BLaER1 treated with 17β-estradiol and CSF1 and Interleukin-3, amounts not matched to agents 10 nM and 100 nM (cell line): Measurements from ENCODE around the gene INMT.

Experiments used
- H3K27ac ChIP-seq, 11 experiments: shearing (Covaris generic); formaldehyde crosslinking; 2 replicates each; pipeline ENCODE4 v1.8.1; 2022
- H3K27me3 ChIP-seq, 11 experiments: shearing (Covaris generic); formaldehyde crosslinking; 2 replicates each; pipeline ENCODE4 v1.8.1; 2022
- H3K36me3 ChIP-seq, 11 experiments: shearing (Covaris generic); formaldehyde crosslinking; 2 replicates each; pipeline ENCODE4 v1.8.1; 2022
- H3K4me1 ChIP-seq, 10 experiments: shearing (Covaris generic); formaldehyde crosslinking; 2 replicates each; pipeline ENCODE4 v1.8.1; 2022
- H3K4me2 ChIP-seq, 11 experiments: shearing (Covaris generic); formaldehyde crosslinking; 2 replicates each; pipeline ENCODE4 v1.8.1; 2022
- H3K4me3 ChIP-seq, 10 experiments: shearing (Covaris generic); formaldehyde crosslinking; 2 replicates each; pipeline ENCODE4 v1.8.1; 2022
- H3K9ac ChIP-seq, 11 experiments: shearing (Covaris generic); formaldehyde crosslinking; 2 replicates each; pipeline ENCODE4 v1.8.1; 2022
- H3K9me3 ChIP-seq, 11 experiments: shearing (Covaris generic); formaldehyde crosslinking; replicated peaks in 1 of 11; 2 replicates each; pipeline ENCODE4 v1.8.1; 2022
- H4K20me1 ChIP-seq, 11 experiments: shearing (Covaris generic); formaldehyde crosslinking; 2 replicates each; pipeline ENCODE4 v1.8.1; 2022
- Cebpa-rat ChIP-seq, 11 experiments: shearing (Covaris generic); IDR thresholded peaks; 2 replicates each; pipeline ENCODE4 v1.8.1; 2022

The INMT gene

GRCh38 chr7:30804078-30804661, 52.2 kb downstream of the INMT start:
- Histone ChIP-seq H3K4me3 (no peak overlapping the region), H3K9me3 (no peaks in the 10 kb centered on the region), H3K4me1 (peaks cover 26 to 44% (median 28%) of the 10 kb centered on the region in 10 experiments), H4K20me1 (peaks cover 0 to 13% (median 0%) of the 10 kb centered on the region in 11 experiments; a peak in 6 of 22 replicates), H3K4me2 (0 out of 22 replicates have a peak overlapping the region, but pooled peaks of 1 of the 11 experiments have one; percentile 11), H3K9ac (no peak overlapping the region), H3K27me3 (no peaks in the 10 kb centered on the region), H3K36me3 (no peaks in the 10 kb centered on the region), H3K27ac (no peak overlapping the region)
- TF ChIP-seq Cebpa-rat (IDR thresholded peaks at IDR 0.05): no peak

DNA sequence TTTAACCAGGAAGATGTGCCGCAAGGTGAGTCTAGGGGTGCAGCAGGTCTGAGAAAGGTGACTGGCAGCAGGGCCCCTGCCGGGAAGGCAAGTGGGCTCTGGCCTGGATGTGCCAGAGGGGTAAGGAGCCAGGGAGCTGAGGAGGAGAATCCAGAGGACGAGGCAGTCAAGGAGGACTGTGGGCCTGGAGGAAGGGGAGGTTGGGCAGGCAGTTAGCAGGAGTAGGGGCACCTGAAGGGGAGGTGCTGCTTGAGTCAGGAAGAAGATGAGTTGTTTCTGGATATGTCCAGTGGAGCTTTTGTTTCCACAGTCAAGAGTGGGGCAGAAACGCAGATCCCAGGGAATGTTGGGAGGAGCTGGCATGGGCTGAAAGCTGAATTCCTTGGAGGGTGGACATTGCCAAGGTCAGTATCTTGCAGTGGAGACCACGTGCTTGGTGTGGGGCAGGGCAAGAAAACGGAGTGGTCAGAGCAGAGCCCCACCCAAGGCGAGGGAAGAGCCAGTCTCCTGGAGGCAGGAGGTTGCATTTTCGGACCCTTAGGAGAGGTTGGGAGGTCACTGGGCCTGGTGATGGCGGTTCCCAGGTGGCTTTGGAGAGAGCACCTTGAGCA, 53.3 kb downstream of the INMT start:
- Histone ChIP-seq H4K20me1 (peaks cover 0 to 8% (median 0%) of the 10 kb centered on the region in 11 experiments; a peak in 4 of 22 replicates), H3K4me1 (peaks cover 16 to 34% (median 18%) of the 10 kb centered on the region in 10 experiments), H3K4me3 (no peak overlapping the region), H3K27ac (no peak overlapping the region), H3K9ac (no peak overlapping the region), H3K36me3 (no peaks in the 10 kb centered on the region), H3K4me2 (no peak overlapping the region), H3K27me3 (no peaks in the 10 kb centered on the region), H3K9me3 (no peaks in the 10 kb centered on the region)
- no peak for TF ChIP-seq Cebpa-rat (IDR thresholded peaks at IDR 0.05)

GRCh38 chr7:30805931-30806330, 54.0 kb downstream of the INMT start:
- no peak for TF ChIP-seq Cebpa-rat (IDR thresholded peaks at IDR 0.05)
- Histone ChIP-seq H3K27me3 (no peaks in the 10 kb centered on the region), H3K4me2 (no peak overlapping the region), H3K9me3 (no peaks in the 10 kb centered on the region), H3K9ac (no peak overlapping the region), H4K20me1 (0 out of 22 replicates have a peak, but pooled peaks cover 0 to 5% (median 0%) of the 10 kb centered on the region in 11 experiments), H3K4me1 (peaks cover 9 to 27% (median 11%) of the 10 kb centered on the region in 10 experiments; a peak in 19 of 20 replicates), H3K36me3 (no peaks in the 10 kb centered on the region), H3K27ac (no peak overlapping the region), H3K4me3 (no peak overlapping the region)
